Epithelial cell of alveolus of lung (primary cell): ENCODE measurements around the gene SLC30A9. TPM values are rescaled to one million over a fixed set of nuclear protein-coding genes. Genes with fewer than 3 reads are reported as not detected.

Experiments used
- total RNA-seq: library from RNA; depleted of rRNA; stranded (reverse); fragments of >200 nt; gene quantifications from 2 replicates; pipeline ENCODE4 v1.2.1, GENCODE V29; 2015

SLC30A9 gene
- 48.1 and 50.6 TPM in 2 replicates for total RNA-seq

GRCh38 chr4:41990365-41991111 lies at the start of gene SLC30A9:
TSS of gene SLC30A9 (plus strand) at chr4:41990530. CDS start at chr4:41990652, 122 bp downstream.

GRCh38 chr4:41981456-41981855 lies 8.9 kb upstream of the SLC30A9 start, which contains the start of gene DCAF4L1:
TSS of gene DCAF4L1 (plus strand) at chr4:41981756. CDS start at chr4:41981793, 37 bp downstream.

Other genes starting within 250 kb of the SLC30A9 start
- not detected in 2 replicates for gene PHOX2B, start 241.8 kb upstream of the SLC30A9 start, total RNA-seq
- gene TMEM33, start 55.1 kb upstream of the SLC30A9 start, total RNA-seq = 44.6 and 54.3 TPM in 2 replicates
- gene DCAF4L1, start 8.8 kb upstream of the SLC30A9 start, total RNA-seq = 0.13 and 0.16 TPM in 2 replicates
- gene BEND4, start 162.1 kb downstream of the SLC30A9 start, total RNA-seq = not detected in 2 replicates